H1 (cell line): ENCODE results near the gene GPC6. TPM values are rescaled to one million over a fixed set of nuclear protein-coding genes. Genes with fewer than 3 reads are reported as not detected.

ENCODE experiments used
- HDAC2 ChIP-seq, 2 experiments: fragments of 300-600 bp in 1 of 2; sonication (generic) in 1 of 2; IDR thresholded peaks; 2 replicates each; pipeline ENCODE4 v1.6.1; 2011 to 2012; ENCODE audit warnings: low read depth in 2 of 2, low read length in 2 of 2, mild to moderate bottlenecking in 2 of 2, moderate library complexity in 2 of 2, borderline replicate concordance in 1 of 2, inconsistent platforms in 1 of 2
- SP2 ChIP-seq: IDR thresholded peaks from 2 replicates; pipeline ENCODE4 v1.6.1; 2012; ENCODE audit warnings: mild to moderate bottlenecking, low read length, inconsistent platforms
- SRF ChIP-seq: IDR thresholded peaks from 2 replicates; pipeline ENCODE4 v1.6.1; 2011; ENCODE audit warnings: mild to moderate bottlenecking, low read depth, low read length, moderate library complexity
- TEAD4 ChIP-seq: IDR thresholded peaks from 2 replicates; pipeline ENCODE4 v1.6.1; 2012; ENCODE audit warnings: low read depth, low read length, inconsistent platforms, mixed read lengths
- ZNF274 ChIP-seq: IDR thresholded peaks from 2 replicates; pipeline ENCODE4 v1.7.0; 2012; ENCODE audit warnings: low read length, borderline replicate concordance; ENCODE audit errors: extremely low read depth
- polyA plus RNA-seq, 7 experiments: library from polyadenylated mRNA; depleted of rRNA in 3 of 7; stranded (reverse) in 5 of 7; unstranded in 2 of 7; fragments of >200 nt in 5 of 7; fragments of 200-250 nt in 2 of 7; gene quantifications; 1 replicate in 5 of 7; 2 replicates in 1 of 7; 4 replicates in 1 of 7; pipeline versions ENCODE4 v1.2.1 to v1.2.3, GENCODE V29; 2011 to 2013; ENCODE audit warnings: missing spikeins in 2 of 7, mixed read lengths in 2 of 7
- total RNA-seq: library from RNA; stranded (reverse); fragmentation: NEBNext Ultra II Directional; extraction: Animal tissue kit (Norgen Biotek cat#: 25700); gene quantifications from 2 replicates; pipeline ENCODE4 v1.2.1, GENCODE V29; 2021
- TF ChIP-seq, protein P1 (sequence below): fragments of 300-600 bp; sonication (generic); IDR thresholded peaks from 2 replicates; pipeline ENCODE4 v1.7.1; 2012; ENCODE audit warnings: low read length, moderate library complexity, mild to moderate bottlenecking, inconsistent platforms; ENCODE audit not compliant: insufficient replicate concordance
- TF ChIP-seq, protein P2 (sequence below): IDR thresholded peaks from 2 replicates; pipeline ENCODE4 v1.6.1; 2012; ENCODE audit warnings: inconsistent platforms

The GPC6 gene
- total and polyA plus RNA-seq, 2 of the 8 experiments (the other 6 are each of a cell fraction or from before 2014, with no cell fraction given), result 5.4 to 12.0 TPM

DNA sequence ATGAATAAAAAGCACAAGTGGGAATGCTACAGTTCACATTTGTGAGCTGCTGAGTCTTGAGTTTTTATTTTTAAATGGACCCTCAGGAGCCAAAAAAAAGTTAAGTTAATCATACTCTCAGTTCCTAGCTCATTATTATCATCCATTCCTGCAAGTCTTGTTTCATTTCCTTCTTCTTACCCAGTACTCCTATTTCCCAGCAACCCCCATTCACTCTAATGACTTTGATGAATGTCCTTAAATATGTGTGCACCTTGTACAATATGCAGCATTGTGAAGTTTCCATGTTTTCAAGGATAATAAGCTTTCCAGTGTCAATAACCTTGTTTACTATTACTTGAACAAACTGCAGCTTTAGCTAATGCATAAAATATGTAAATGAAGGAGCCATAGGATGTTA, 886.6 kb downstream of the GPC6 start (continued):
- TF ChIP-seq, protein P1, sequence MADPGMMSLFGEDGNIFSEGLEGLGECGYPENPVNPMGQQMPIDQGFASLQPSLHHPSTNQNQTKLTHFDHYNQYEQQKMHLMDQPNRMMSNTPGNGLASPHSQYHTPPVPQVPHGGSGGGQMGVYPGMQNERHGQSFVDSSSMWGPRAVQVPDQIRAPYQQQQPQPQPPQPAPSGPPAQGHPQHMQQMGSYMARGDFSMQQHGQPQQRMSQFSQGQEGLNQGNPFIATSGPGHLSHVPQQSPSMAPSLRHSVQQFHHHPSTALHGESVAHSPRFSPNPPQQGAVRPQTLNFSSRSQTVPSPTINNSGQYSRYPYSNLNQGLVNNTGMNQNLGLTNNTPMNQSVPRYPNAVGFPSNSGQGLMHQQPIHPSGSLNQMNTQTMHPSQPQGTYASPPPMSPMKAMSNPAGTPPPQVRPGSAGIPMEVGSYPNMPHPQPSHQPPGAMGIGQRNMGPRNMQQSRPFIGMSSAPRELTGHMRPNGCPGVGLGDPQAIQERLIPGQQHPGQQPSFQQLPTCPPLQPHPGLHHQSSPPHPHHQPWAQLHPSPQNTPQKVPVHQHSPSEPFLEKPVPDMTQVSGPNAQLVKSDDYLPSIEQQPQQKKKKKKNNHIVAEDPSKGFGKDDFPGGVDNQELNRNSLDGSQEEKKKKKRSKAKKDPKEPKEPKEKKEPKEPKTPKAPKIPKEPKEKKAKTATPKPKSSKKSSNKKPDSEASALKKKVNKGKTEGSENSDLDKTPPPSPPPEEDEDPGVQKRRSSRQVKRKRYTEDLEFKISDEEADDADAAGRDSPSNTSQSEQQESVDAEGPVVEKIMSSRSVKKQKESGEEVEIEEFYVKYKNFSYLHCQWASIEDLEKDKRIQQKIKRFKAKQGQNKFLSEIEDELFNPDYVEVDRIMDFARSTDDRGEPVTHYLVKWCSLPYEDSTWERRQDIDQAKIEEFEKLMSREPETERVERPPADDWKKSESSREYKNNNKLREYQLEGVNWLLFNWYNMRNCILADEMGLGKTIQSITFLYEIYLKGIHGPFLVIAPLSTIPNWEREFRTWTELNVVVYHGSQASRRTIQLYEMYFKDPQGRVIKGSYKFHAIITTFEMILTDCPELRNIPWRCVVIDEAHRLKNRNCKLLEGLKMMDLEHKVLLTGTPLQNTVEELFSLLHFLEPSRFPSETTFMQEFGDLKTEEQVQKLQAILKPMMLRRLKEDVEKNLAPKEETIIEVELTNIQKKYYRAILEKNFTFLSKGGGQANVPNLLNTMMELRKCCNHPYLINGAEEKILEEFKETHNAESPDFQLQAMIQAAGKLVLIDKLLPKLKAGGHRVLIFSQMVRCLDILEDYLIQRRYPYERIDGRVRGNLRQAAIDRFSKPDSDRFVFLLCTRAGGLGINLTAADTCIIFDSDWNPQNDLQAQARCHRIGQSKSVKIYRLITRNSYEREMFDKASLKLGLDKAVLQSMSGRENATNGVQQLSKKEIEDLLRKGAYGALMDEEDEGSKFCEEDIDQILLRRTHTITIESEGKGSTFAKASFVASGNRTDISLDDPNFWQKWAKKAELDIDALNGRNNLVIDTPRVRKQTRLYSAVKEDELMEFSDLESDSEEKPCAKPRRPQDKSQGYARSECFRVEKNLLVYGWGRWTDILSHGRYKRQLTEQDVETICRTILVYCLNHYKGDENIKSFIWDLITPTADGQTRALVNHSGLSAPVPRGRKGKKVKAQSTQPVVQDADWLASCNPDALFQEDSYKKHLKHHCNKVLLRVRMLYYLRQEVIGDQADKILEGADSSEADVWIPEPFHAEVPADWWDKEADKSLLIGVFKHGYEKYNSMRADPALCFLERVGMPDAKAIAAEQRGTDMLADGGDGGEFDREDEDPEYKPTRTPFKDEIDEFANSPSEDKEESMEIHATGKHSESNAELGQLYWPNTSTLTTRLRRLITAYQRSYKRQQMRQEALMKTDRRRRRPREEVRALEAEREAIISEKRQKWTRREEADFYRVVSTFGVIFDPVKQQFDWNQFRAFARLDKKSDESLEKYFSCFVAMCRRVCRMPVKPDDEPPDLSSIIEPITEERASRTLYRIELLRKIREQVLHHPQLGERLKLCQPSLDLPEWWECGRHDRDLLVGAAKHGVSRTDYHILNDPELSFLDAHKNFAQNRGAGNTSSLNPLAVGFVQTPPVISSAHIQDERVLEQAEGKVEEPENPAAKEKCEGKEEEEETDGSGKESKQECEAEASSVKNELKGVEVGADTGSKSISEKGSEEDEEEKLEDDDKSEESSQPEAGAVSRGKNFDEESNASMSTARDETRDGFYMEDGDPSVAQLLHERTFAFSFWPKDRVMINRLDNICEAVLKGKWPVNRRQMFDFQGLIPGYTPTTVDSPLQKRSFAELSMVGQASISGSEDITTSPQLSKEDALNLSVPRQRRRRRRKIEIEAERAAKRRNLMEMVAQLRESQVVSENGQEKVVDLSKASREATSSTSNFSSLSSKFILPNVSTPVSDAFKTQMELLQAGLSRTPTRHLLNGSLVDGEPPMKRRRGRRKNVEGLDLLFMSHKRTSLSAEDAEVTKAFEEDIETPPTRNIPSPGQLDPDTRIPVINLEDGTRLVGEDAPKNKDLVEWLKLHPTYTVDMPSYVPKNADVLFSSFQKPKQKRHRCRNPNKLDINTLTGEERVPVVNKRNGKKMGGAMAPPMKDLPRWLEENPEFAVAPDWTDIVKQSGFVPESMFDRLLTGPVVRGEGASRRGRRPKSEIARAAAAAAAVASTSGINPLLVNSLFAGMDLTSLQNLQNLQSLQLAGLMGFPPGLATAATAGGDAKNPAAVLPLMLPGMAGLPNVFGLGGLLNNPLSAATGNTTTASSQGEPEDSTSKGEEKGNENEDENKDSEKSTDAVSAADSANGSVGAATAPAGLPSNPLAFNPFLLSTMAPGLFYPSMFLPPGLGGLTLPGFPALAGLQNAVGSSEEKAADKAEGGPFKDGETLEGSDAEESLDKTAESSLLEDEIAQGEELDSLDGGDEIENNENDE, result no peak
- no peak for TF ChIP-seq TEAD4
- TF ChIP-seq ZNF274, result no peak
- TF ChIP-seq SRF, result no peak
- TF ChIP-seq, protein P2, sequence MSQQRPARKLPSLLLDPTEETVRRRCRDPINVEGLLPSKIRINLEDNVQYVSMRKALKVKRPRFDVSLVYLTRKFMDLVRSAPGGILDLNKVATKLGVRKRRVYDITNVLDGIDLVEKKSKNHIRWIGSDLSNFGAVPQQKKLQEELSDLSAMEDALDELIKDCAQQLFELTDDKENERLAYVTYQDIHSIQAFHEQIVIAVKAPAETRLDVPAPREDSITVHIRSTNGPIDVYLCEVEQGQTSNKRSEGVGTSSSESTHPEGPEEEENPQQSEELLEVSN, result no peak
- no peak for TF ChIP-seq HDAC2 (IDR thresholded peaks at IDR 0.05; ENCODE audit: borderline replicate concordance in 1 of 2, low read depth in 2 of 2, low read length in 2 of 2)
- TF ChIP-seq SP2, result no peak
- TF ChIP-seq, all 59 proteins: peak for 0
